ENCODE measurements around the gene STARD10. TPM values are rescaled to one million over a fixed set of nuclear protein-coding genes. Genes with fewer than 3 reads are reported as not detected.
"Not testable (repeated sequence)": the region's sequence is repeated elsewhere in the genome, so short reads cannot be mapped to it uniquely, and the experiment has no call there.

STARD10 gene
- total RNA-seq, 4 donors from 2014 or later, result 42.2 to 83.1 (median 49.4) TPM

DNA sequence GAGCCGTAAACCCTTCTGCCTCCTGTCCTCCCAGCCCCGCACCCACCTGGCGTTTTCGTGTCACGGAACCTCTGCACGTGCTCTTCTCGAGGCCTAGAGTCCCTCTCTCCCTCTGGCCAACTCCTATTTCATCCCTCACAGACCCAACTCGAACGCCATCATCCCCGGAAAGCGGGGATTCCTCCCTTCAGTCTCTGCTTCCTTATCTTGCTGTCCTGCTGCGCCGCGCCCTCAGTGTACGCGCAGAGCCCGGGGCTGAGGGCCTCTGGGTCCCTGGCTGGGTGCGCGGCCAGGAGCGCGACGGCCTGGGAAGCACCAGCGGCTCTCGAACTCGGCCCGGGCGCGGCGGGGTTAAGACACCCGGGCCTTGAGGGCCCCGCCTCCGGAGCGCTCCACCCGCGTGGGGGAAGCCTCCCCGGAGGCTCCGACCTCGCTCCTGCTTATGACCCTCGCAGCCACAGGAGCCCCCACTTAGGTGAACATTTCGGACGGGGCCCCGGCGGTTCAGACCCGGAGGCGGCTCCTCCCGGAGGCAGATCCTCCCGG lies 20.0 kb upstream of the STARD10 start:
- Histone ChIP-seq H3K9me3 (no peaks in the 10 kb centered on the region), H3K27ac (peak overlapping the region; percentile 93 to 99 (median 96)), H3K4me1 (peaks cover 27 to 59% (median 36%) of the 10 kb centered on the region in 3 donors), H3K36me3 (peaks cover 0 to 50% (median 5%) of the 10 kb centered on the region in 3 donors), H3K4me3 (peak overlapping the region; percentile 84 to 91 (median 88)), H3K27me3 (no peaks in the 10 kb centered on the region)
- intact Hi-C loops (cut with DNase I), result no loop called here
- TF ChIP-seq, protein P1, sequence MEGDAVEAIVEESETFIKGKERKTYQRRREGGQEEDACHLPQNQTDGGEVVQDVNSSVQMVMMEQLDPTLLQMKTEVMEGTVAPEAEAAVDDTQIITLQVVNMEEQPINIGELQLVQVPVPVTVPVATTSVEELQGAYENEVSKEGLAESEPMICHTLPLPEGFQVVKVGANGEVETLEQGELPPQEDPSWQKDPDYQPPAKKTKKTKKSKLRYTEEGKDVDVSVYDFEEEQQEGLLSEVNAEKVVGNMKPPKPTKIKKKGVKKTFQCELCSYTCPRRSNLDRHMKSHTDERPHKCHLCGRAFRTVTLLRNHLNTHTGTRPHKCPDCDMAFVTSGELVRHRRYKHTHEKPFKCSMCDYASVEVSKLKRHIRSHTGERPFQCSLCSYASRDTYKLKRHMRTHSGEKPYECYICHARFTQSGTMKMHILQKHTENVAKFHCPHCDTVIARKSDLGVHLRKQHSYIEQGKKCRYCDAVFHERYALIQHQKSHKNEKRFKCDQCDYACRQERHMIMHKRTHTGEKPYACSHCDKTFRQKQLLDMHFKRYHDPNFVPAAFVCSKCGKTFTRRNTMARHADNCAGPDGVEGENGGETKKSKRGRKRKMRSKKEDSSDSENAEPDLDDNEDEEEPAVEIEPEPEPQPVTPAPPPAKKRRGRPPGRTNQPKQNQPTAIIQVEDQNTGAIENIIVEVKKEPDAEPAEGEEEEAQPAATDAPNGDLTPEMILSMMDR (IDR thresholded peaks at IDR 0.05), result no peak
- TF ChIP-seq POLR2A (IDR thresholded peaks at IDR 0.05), result peak in 2 of 4 donors; percentile 5
- peak; percentile 35 for DNase-seq
- WGBS, 2 donors, result 0 to 1% methylated on average over 8 to 14 of the region's 47 CpGs

DNA sequence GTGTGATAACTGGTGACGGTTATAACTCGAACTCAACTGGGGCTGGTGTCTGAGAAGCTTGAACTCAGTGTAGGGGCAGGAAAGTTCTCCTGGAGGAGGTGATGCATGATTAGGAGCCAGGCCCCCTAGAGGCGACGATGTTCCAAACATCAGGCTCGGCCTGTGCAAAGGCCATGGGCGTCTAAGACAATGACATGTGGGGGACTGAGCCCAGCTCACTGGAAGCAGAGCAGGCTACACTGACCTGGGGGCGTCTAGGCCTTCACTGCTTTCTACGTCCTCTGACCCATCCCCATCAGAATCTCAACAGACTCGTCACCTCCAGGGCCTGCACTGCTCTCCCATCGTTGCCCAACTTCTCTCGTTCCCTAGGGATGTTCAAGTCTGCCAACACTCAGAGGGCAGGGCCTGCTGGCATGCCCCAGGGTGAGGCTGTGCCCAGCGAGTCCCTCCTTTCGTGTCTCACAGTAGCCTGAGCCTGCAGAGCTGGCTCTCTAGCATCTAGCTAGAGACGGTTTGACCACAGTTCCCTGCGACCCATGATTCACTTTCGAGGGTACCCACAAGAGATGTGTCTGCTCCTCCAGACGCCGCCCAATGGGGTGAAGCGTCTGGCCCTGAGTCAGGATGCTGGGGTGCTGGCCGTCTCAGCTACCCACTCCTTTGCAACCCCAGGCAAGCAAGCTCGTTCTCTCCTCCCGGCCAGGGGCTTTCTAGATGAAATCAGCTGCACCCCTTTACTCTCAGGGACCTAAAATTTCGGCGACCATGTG lies 19.3 kb upstream of the STARD10 start:
- H3K27ac ChIP-seq, result peak overlapping the region; percentile 93 to 99 (median 96)
- intact Hi-C loops (cut with DNase I), result no loop called here
- no peaks in the 10 kb centered on the region for H3K27me3 ChIP-seq
- H3K9me3 ChIP-seq, result no peaks in the 10 kb centered on the region
- H3K4me1 ChIP-seq, result peaks cover 27 to 59% (median 36%) of the 10 kb centered on the region in 3 donors
- WGBS, 2 donors, result 3 to 5% methylated on average over 22 to 23 of the region's 24 CpGs
- H3K4me3 ChIP-seq, result peak overlapping the region; percentile 84 to 91 (median 88)
- H3K36me3 ChIP-seq, result peaks cover 0 to 46% (median 0%) of the 10 kb centered on the region in 3 donors
- no peak for DNase-seq
- TF ChIP-seq, protein P1 (IDR thresholded peaks at IDR 0.05), result peak; percentile 12 to 67 (median 50)
- peak in 1 of 4 donors; percentile 5 for TF ChIP-seq POLR2A (IDR thresholded peaks at IDR 0.05)

DNA sequence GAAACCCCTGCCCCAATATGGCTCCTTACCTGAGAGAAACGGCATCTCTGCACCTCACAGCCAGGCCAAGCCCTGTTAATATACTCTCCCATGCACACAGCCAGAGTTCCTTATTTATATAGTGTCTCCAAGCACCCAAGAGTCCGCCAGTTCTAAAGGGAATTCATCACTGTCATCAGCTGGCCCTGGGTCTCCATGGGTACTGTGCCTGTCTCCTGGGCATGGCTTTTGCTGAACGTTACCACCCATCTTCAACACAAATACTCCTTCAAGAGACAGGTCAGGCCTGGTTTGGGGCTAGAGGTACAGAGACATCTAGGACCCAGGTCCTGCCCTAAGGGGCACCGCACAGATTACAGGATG lies 18.7 kb upstream of the STARD10 start:
- intact Hi-C loops (cut with DNase I), result no loop called here
- H3K4me3 ChIP-seq, result peak overlapping the region; percentile 84 to 91 (median 88)
- no peak for DNase-seq

DNA sequence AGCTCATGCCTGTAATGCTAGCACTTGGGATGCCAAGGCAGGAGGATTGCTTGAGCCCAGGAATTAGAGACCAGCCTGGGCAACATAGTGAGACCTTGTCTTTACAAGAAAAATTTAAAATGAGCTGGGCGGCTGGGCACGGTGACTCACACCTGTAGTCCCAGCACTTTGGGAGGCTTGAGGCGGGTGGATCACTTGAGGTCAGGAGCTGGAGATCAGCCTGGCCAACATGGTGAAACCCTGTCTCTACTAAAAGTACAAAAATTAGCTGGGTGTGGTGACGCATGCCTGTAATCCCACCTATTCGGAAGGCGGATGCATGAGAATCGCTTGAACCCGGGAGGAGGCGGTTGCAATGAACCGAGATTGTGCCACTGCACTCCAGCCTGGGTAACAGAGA lies 17.8 kb upstream of the STARD10 start:
- DNase-seq; intact Hi-C loops (cut with DNase I); H3K27ac ChIP-seq; H3K27me3 ChIP-seq; H3K9me3 ChIP-seq; H3K4me3 ChIP-seq: not testable (repeated sequence)
- WGBS, 2 donors, result 86 to 98% methylated on average over 7 to 10 of the region's 10 CpGs
- Histone ChIP-seq H3K36me3 (peaks cover 0 to 32% (median 0%) of the 10 kb centered on the region in 3 donors), H3K4me1 (peaks cover 26 to 62% (median 35%) of the 10 kb centered on the region in 3 donors)

More for the DNA sequence above, 18.7 kb upstream of the STARD10 start:
- TF ChIP-seq, protein P1 (IDR thresholded peaks at IDR 0.05), result no peak
- no peak for TF ChIP-seq POLR2A (IDR thresholded peaks at IDR 0.05)
- Histone ChIP-seq H3K9me3 (no peaks in the 10 kb centered on the region), H3K27me3 (no peaks in the 10 kb centered on the region), H3K36me3 (peaks cover 0 to 41% (median 0%) of the 10 kb centered on the region in 3 donors), H3K27ac (peak overlapping the region; percentile 93 to 99 (median 96)), H3K4me1 (peaks cover 27 to 60% (median 36%) of the 10 kb centered on the region in 3 donors)
- 20 to 24% methylated on average over 4 of the region's 4 CpGs for WGBS, 2 donors

DNA sequence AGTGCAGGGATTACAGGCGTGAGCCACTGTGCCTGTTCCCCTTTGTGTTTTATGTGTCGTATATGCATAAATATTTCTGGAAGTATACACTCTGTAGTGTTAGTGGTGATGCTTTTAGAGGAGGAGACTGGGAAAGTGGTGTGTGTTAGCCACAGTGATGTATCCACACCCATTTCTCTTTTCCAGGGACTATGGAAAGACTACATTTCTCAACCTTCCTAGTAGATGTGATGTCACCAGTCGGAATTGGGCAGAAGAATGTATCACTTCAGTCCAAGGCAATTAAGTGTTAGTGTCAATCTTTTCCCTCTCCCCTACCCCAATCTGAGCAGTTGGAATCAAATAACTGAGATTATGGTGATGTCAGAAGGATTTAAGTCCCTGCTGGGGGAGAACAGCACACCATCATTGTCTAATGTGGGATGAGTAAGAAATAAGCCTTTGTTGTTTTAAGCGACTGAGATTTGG lies 14.5 kb upstream of the STARD10 start:
- 75 to 84% methylated on average over 4 of the region's 4 CpGs for WGBS, 2 donors
- H3K4me1 ChIP-seq, result peaks cover 8 to 39% (median 9%) of the 10 kb centered on the region in 3 donors
- intact Hi-C loops (cut with DNase I), result no loop called here
- H3K9me3 ChIP-seq, result no peaks in the 10 kb centered on the region
- peak overlapping the region in 3 of 4 donors; percentile 1 to 36 (median 36) for H3K27ac ChIP-seq
- H3K4me3 ChIP-seq, result no peak overlapping the region
- no peak for TF ChIP-seq POLR2A (IDR thresholded peaks at IDR 0.05)
- TF ChIP-seq, protein P1 (IDR thresholded peaks at IDR 0.05), result no peak
- peaks cover 0 to 25% (median 0%) of the 10 kb centered on the region in 3 donors for H3K36me3 ChIP-seq
- no peak for DNase-seq
- no peaks in the 10 kb centered on the region for H3K27me3 ChIP-seq

Data from esophagus squamous epithelium (tissue), 5 donors.